SK-N-SH (cell line): ENCODE results near the gene EXOC4. TPM values are rescaled to one million over a fixed set of nuclear protein-coding genes. Genes with fewer than 3 reads are reported as not detected.

ENCODE experiments used
- CTCF ChIA-PET: fragments of 300-600, 350-600 bp; formaldehyde crosslinking; extraction: SDS; loops from one replicate; lab custom pipeline; 2021; lab: Yijun Ruan, JAX
- POLR2A ChIA-PET: fragments of 350-600 bp; sonication (Branson Sonifier 250); formaldehyde crosslinking; extraction: SDS; loops from one replicate; lab custom pipeline; 2020; ENCODE audit warnings: antibody characterized with exemption, inconsistent platforms; lab: Yijun Ruan, JAX
- DNase-seq: peaks from one replicate; pipeline ENCODE4 v3.0.0; 2012
- H2AFZ ChIP-seq: fragments of 200-600 bp; sonication (generic); 2 replicates; pipeline ENCODE4 v1.8.1; 2016; ENCODE audit warnings: antibody characterized with exemption, mild to moderate bottlenecking, low read depth
- H3F3A ChIP-seq: fragments of 200-600 bp; sonication (generic); replicated peaks from 2 replicates; pipeline ENCODE3; 2016; ENCODE audit warnings: antibody characterized with exemption, mild to moderate bottlenecking; ENCODE audit not compliant: insufficient read depth
- H3K27ac ChIP-seq, 2 experiments: fragments of 200-500 bp in 1 of 2; fragments of 200-600 bp in 1 of 2; sonication (Bioruptor generic) in 1 of 2; sonication (generic), shearing (Covaris generic) in 1 of 2; 2 replicates each; pipeline versions ENCODE4 v1.5.1 to v1.6.1; 2014 to 2016; ENCODE audit warnings: low read depth in 2 of 2, inconsistent platforms in 1 of 2, low read length in 1 of 2, mild to moderate bottlenecking in 1 of 2, mixed read lengths in 1 of 2
- H3K27me3 ChIP-seq: fragments of 200-600 bp; sonication (generic), shearing (Covaris generic); 2 replicates; pipeline ENCODE4 v1.6.1; 2016; ENCODE audit warnings: mixed run types; ENCODE audit not compliant: insufficient read depth
- H3K36me3 ChIP-seq, 2 experiments: fragments of 200-500 bp in 1 of 2; fragments of 200-600 bp in 1 of 2; sonication (Bioruptor generic) in 1 of 2; sonication (generic) in 1 of 2; replicated peaks in 1 of 2; 2 replicates each; pipeline versions ENCODE3 to v1.5.1; 2014 to 2016; ENCODE audit warnings: low read length in 1 of 2, mild to moderate bottlenecking in 1 of 2; ENCODE audit not compliant: insufficient read depth in 2 of 2, control insufficient read depth in 1 of 2
- H3K4me1 ChIP-seq, 2 experiments: fragments of 200-500 bp in 1 of 2; fragments of 200-600 bp in 1 of 2; sonication (Bioruptor generic) in 1 of 2; sonication (generic), shearing (Covaris generic) in 1 of 2; 2 replicates each; pipeline versions ENCODE4 v1.5.1 to v1.6.1; 2014 to 2016; ENCODE audit warnings: low read depth in 1 of 2, low read length in 1 of 2, mixed run types in 1 of 2; ENCODE audit not compliant: insufficient read depth in 2 of 2, control insufficient read depth in 1 of 2
- H3K4me2 ChIP-seq: fragments of 200-600 bp; sonication (generic), shearing (Covaris generic); 2 replicates; pipeline ENCODE4 v1.6.1; 2017; ENCODE audit warnings: mixed run types
- H3K4me3 ChIP-seq, 2 experiments: fragments of 200-500 bp in 1 of 2; fragments of 200-600 bp in 1 of 2; sonication (Bioruptor generic) in 1 of 2; sonication (generic), shearing (Covaris generic) in 1 of 2; 2 replicates each; pipeline versions ENCODE4 v1.5.1 to v1.8.1; 2014 to 2016; ENCODE audit warnings: low read depth in 2 of 2, inconsistent platforms in 1 of 2, low read length in 1 of 2, mild to moderate bottlenecking in 1 of 2, mixed read lengths in 1 of 2, moderate library complexity in 1 of 2
- H3K79me2 ChIP-seq: fragments of 200-600 bp; sonication (generic); 2 replicates; pipeline ENCODE4 v1.8.1; 2017; ENCODE audit warnings: mild to moderate bottlenecking; ENCODE audit not compliant: insufficient read depth
- H3K9ac ChIP-seq: fragments of 200-600 bp; sonication (generic); 2 replicates; pipeline ENCODE4 v1.6.1; 2017; ENCODE audit warnings: mixed run types
- H3K9me2 ChIP-seq: fragments of 200-600 bp; sonication (generic); 2 replicates; pipeline ENCODE4 v1.6.1; 2017; ENCODE audit warnings: mixed run types
- H3K9me3 ChIP-seq: fragments of 200-600 bp; sonication (generic); 2 replicates; pipeline ENCODE4 v1.6.1; 2017; ENCODE audit warnings: mixed run types, mild to moderate bottlenecking, moderate library complexity
- H4K20me1 ChIP-seq: fragments of 200-600 bp; sonication (generic); 2 replicates; pipeline ENCODE4 v1.6.1; 2017; ENCODE audit warnings: mild to moderate bottlenecking, mixed run types; ENCODE audit not compliant: insufficient read depth
- CTCF ChIP-seq: fragments of 200-600 bp; sonication (generic); IDR thresholded peaks from 2 replicates; pipeline ENCODE4 v1.6.1; 2017; ENCODE audit warnings: antibody characterized with exemption, mild to moderate bottlenecking, moderate library complexity
- ELF1 ChIP-seq: IDR thresholded peaks from 2 replicates; pipeline ENCODE4 v1.4.0; 2012
- EP300 ChIP-seq, 2 experiments: IDR thresholded peaks; 2 replicates each; pipeline versions ENCODE4 v1.4.0 to v1.6.1; 2012; ENCODE audit warnings: borderline replicate concordance in 1 of 2, low read depth in 1 of 2, low read length in 1 of 2
- EZH2phosphoT487 ChIP-seq: fragments of 200-600 bp; sonication (generic); IDR thresholded peaks from 2 replicates; pipeline ENCODE4 v1.6.1; 2017; ENCODE audit warnings: low read depth, mixed run types, mild to moderate bottlenecking, antibody characterized with exemption, moderate library complexity, borderline replicate concordance
- FOXM1 ChIP-seq: IDR thresholded peaks from 2 replicates; pipeline ENCODE4 v1.4.0; 2012; ENCODE audit warnings: low read depth, mild to moderate bottlenecking
- IRF3 ChIP-seq: fragments of 150-350 bp; IDR thresholded peaks from 2 replicates; pipeline ENCODE4 v1.6.1; 2016; ENCODE audit warnings: mild to moderate bottlenecking, low read depth, low read length
- MEF2A ChIP-seq: IDR thresholded peaks from 2 replicates; pipeline ENCODE4 v1.4.0; 2012; ENCODE audit warnings: low read depth, borderline replicate concordance
- MXI1 ChIP-seq: IDR thresholded peaks from 2 replicates; pipeline ENCODE4 v1.6.1; 2012; ENCODE audit warnings: mild to moderate bottlenecking, low read depth, low read length, improper control_type of control experiment
- NFIC ChIP-seq: IDR thresholded peaks from 2 replicates; pipeline ENCODE4 v1.4.0; 2012; ENCODE audit warnings: borderline replicate concordance
- POLR2AphosphoS5 ChIP-seq: IDR thresholded peaks from 2 replicates; pipeline ENCODE4 v1.6.1; 2012; ENCODE audit warnings: low read depth, low read length
- WGBS: methylation state at CpG from one replicate; pipeline ENCODE4 v1.1.6; 2017; ENCODE audit warnings: low lambda C conversion rate; 5-methylcytosine and 5-hydroxymethylcytosine counted together
- polyA plus RNA-seq, 3 experiments: library from polyadenylated mRNA; depleted of rRNA; stranded (reverse); fragments of >200 nt; gene quantifications; 2 replicates each; pipeline ENCODE4 v1.2.3, GENCODE V29; 2012

EXOC4 gene
- polyA plus RNA-seq, 1 of the 3 experiments (the other 2 are of a cell fraction), result 37.3 TPM

GRCh38 chr7:133977409-133978274, 724.8 kb downstream of the EXOC4 start:
- no peaks in the 10 kb centered on the region for H3K9me3 ChIP-seq
- no peak overlapping the region for H3K4me3 ChIP-seq
- H3K36me3 ChIP-seq, result peaks cover 3 to 4% of the 10 kb centered on the region in 2 experiments
- CTCF ChIA-PET, result interaction anchor here (0.7 to 2.2 kb wide), 4 partner anchors 39 to 543 kb away, joined by 3 to 13 read pairs (median 5); no protein-coding TSS in a partner anchor
- H3K9ac ChIP-seq, result no peak overlapping the region
- no peaks in the 10 kb centered on the region for H4K20me1 ChIP-seq
- H3K79me2 ChIP-seq, result no peaks in the 10 kb centered on the region
- no peaks in the 10 kb centered on the region for H3K27me3 ChIP-seq
- POLR2A ChIA-PET, result no interaction called here
- DNase-seq, result no peak
- peak overlapping the region in 1 of 2 experiments; percentile 83; a peak in 2 of 4 replicates for H3K27ac ChIP-seq
- H3K9me2 ChIP-seq, result no peaks in the 10 kb centered on the region
- H3K4me1 ChIP-seq, result peaks cover 7 to 47% of the 10 kb centered on the region in 2 experiments; a peak in 3 of 4 replicates
- TF ChIP-seq POLR2AphosphoS5, result no peak
- no peak for TF ChIP-seq MEF2A
- no peak for TF ChIP-seq NFIC
- no peak for TF ChIP-seq EP300 (IDR thresholded peaks at IDR 0.05; ENCODE audit: borderline replicate concordance in 1 of 2, low read depth in 1 of 2, low read length in 1 of 2)
- no peak for TF ChIP-seq CTCF
- no peak for TF ChIP-seq EZH2phosphoT487
- H2AFZ ChIP-seq, result no peak overlapping the region
- peaks cover 6% of the 10 kb centered on the region for H3F3A ChIP-seq
- WGBS, result 89% methylated on average over 4 of the region's 4 CpGs
- no peak overlapping the region for H3K4me2 ChIP-seq

- ChIA-PET POLR2A (no interaction called here), CTCF (interaction anchor here (0.6 to 2.2 kb wide), 3 partner anchors 38 to 182 kb away, joined by 3 to 13 read pairs (median 7); no protein-coding TSS in a partner anchor)
- no peak overlapping the region for H3K9ac ChIP-seq
- peaks cover 0 to 3% of the 10 kb centered on the region in 2 experiments for H3K36me3 ChIP-seq
- peaks cover 7 to 47% of the 10 kb centered on the region in 2 experiments; a peak in 3 of 4 replicates for H3K4me1 ChIP-seq
- no peaks in the 10 kb centered on the region for H3K79me2 ChIP-seq
- 90% methylated on average over 5 of the region's 5 CpGs for WGBS
- H3K4me2 ChIP-seq, result no peak overlapping the region
- peak overlapping the region in 1 of 2 experiments; percentile 83; a peak in 2 of 4 replicates for H3K27ac ChIP-seq
- no peaks in the 10 kb centered on the region for H4K20me1 ChIP-seq
- H3K9me3 ChIP-seq, result no peaks in the 10 kb centered on the region
- no peak overlapping the region for H3K4me3 ChIP-seq
- TF ChIP-seq FOXM1, result no peak
- TF ChIP-seq IRF3, result no peak
- TF ChIP-seq MXI1, result no peak
- TF ChIP-seq ELF1, result no peak
- TF ChIP-seq, all 33 proteins: peak for 0
- H3K27me3 ChIP-seq, result no peaks in the 10 kb centered on the region
- H3F3A ChIP-seq, result peaks cover 6% of the 10 kb centered on the region
- no peaks in the 10 kb centered on the region for H3K9me2 ChIP-seq
- no peak for DNase-seq
- no peak overlapping the region for H2AFZ ChIP-seq
Measured at GRCh38 chr7:133978502-133979295, 725.8 kb downstream of the EXOC4 start.
